Lung microvascular endothelial cell (primary cell): ENCODE results near the gene ATP6AP1. TPM values are rescaled to one million over a fixed set of nuclear protein-coding genes. Genes with fewer than 3 reads are reported as not detected.

Source experiments
- DNase-seq, 2 donors: peaks; one replicate each; pipeline versions ENCODE4 v3.0.0 to v3.0.0-alpha.2; 2010; ENCODE audit warnings: low read depth in 2 of 2
- total RNA-seq: library from RNA; depleted of rRNA; stranded (reverse); fragments of >200 nt; gene quantifications from 2 replicates; pipeline ENCODE4 v1.2.1, GENCODE V29; 2014

Gene ATP6AP1
- total RNA-seq, 1 donor from 2014 or later: 64.3 TPM

- no peak for DNase-seq
Measured at GRCh38 chrX:154426916-154427770, 1.3 kb upstream of the ATP6AP1 start.

- no peak for DNase-seq
Measured at GRCh38 chrX:154429711-154430110, 1.2 kb downstream of the ATP6AP1 start.

GRCh38 chrX:154430479-154430878 is 2.0 kb downstream of the ATP6AP1 start:
- peak in 1 of 2 donors; percentile 44 for DNase-seq

GRCh38 chrX:154430916-154431315 is 2.4 kb downstream of the ATP6AP1 start:
- no peak for DNase-seq

GRCh38 chrX:154431341-154431740 is 2.9 kb downstream of the ATP6AP1 start:
- DNase-seq: no peak

GRCh38 chrX:154432210-154432609 is 3.7 kb downstream of the ATP6AP1 start:
- no peak for DNase-seq

- DNase-seq: no peak
Measured at GRCh38 chrX:154433605-154434004, 5.1 kb downstream of the ATP6AP1 start.

GRCh38 chrX:154434394-154435168 is 6.1 kb downstream of the ATP6AP1 start:
- DNase-seq: no peak

- DNase-seq: no peak
Measured at GRCh38 chrX:154435171-154435733, 6.8 kb downstream of the ATP6AP1 start.

- peak; percentile 35 to 55 for DNase-seq
Measured at GRCh38 chrX:154436374-154436982, 8.0 kb downstream of the ATP6AP1 start.

- peak; percentile 57 to 62 for DNase-seq
Measured at GRCh38 chrX:154436983-154437752, 8.7 kb downstream of the ATP6AP1 start, which contains the start of gene GDI1. TSS of gene GDI1 (plus strand) at chrX:154437154. CDS start at chrX:154437255, 101 bp downstream.

GRCh38 chrX:154437971-154438893 is 9.8 kb downstream of the ATP6AP1 start:
- DNase-seq: no peak

GRCh38 chrX:154439841-154440240 is 11.4 kb downstream of the ATP6AP1 start:
- no peak for DNase-seq

GRCh38 chrX:154440623-154441357 is 12.3 kb downstream of the ATP6AP1 start:
- no peak for DNase-seq

- no peak for DNase-seq
Measured at GRCh38 chrX:154441564-154441963, 13.1 kb downstream of the ATP6AP1 start.

GRCh38 chrX:154441984-154442707 is 13.7 kb downstream of the ATP6AP1 start:
- no peak for DNase-seq

- no peak for DNase-seq
Measured at GRCh38 chrX:154443479-154443910, 15.0 kb downstream of the ATP6AP1 start.

GRCh38 chrX:154443992-154444754 is 15.7 kb downstream of the ATP6AP1 start, which contains the start of gene FAM50A:
TSS of gene FAM50A (plus strand) at chrX:154444141. CDS start at chrX:154444236, 95 bp downstream.
- DNase-seq: peak; percentile 74 to 80
